Endothelial cell of umbilical vein (primary cell): Measurements from ENCODE around the gene SPACDR. TPM values are rescaled to one million over a fixed set of nuclear protein-coding genes. Genes with fewer than 3 reads are reported as not detected.

Experiments used
- BruUV-seq: library from RNA; stranded (reverse); fragments of 400-500 nt; replicated peaks from 2 replicates; lab custom pipeline; 2021; lab: Mats Ljungman, UMichigan
- CTCF ChIA-PET: fragments of 300-600, 350-600 bp; sonication (Branson Sonifier 250); formaldehyde crosslinking; loops from one replicate; lab custom pipeline; 2021; ENCODE audit warnings: antibody characterized with exemption, inconsistent platforms; lab: Charles Lee
- POLR2A ChIA-PET: fragments of 300-600, 350-600 bp; sonication (Branson Sonifier 250); formaldehyde crosslinking; loops from one replicate; lab custom pipeline; 2021; ENCODE audit warnings: antibody characterized with exemption, inconsistent platforms; lab: Charles Lee
- DNase-seq: peaks from one replicate; pipeline ENCODE4 v3.0.0-alpha.2; 2011; ENCODE audit warnings: low read depth, low spot score
- FAIRE-seq: peaks from 2 replicates; lab custom pipeline; 2011; peaks lifted over from hg19 to GRCh38; lab: Jason Lieb, UNC
- H2AFZ ChIP-seq: 2 replicates; pipeline ENCODE4 v1.6.0; 2012; ENCODE audit warnings: low read depth, low read length, control low read depth, inconsistent platforms
- H3K27ac ChIP-seq: 2 replicates; pipeline ENCODE4 v1.5.1; 2011; ENCODE audit warnings: low read depth, mild to moderate bottlenecking, control low read depth, low read length, moderate library complexity; ENCODE audit not compliant: insufficient read depth
- H3K27me3 ChIP-seq, 2 experiments: 2 replicates each; pipeline versions ENCODE4 v1.6.0 to v1.6.1; 2011; ENCODE audit warnings: low read length in 2 of 2, mixed read lengths in 1 of 2; ENCODE audit not compliant: control insufficient read depth in 2 of 2, insufficient read depth in 2 of 2
- H3K36me3 ChIP-seq, 2 experiments: 2 replicates in 1 of 2; 3 replicates in 1 of 2; pipeline ENCODE4 v1.5.1; 2011; ENCODE audit warnings: low read length in 2 of 2, mild to moderate bottlenecking in 1 of 2, moderate library complexity in 1 of 2; ENCODE audit not compliant: control insufficient read depth in 2 of 2, insufficient read depth in 2 of 2; ENCODE audit errors: extremely low read depth in 1 of 2
- H3K4me1 ChIP-seq: 3 replicates; pipeline ENCODE4 v1.5.1; 2011; ENCODE audit warnings: mild to moderate bottlenecking, low read length; ENCODE audit not compliant: control insufficient read depth, insufficient read depth; ENCODE audit errors: extremely low read depth
- H3K4me2 ChIP-seq: 2 replicates; pipeline ENCODE4 v1.6.1; 2011; ENCODE audit warnings: low read length, control low read depth, mixed read lengths; ENCODE audit not compliant: insufficient read depth
- H3K4me3 ChIP-seq, 3 experiments: fragments of 200-600 bp in 1 of 3; sonication (generic), shearing (Covaris generic) in 1 of 3; replicated peaks in 1 of 3; 2 replicates each; pipeline ENCODE4 v1.5.1; 2011 to 2016; ENCODE audit warnings: control low read depth in 3 of 3, low read length in 3 of 3, mild to moderate bottlenecking in 2 of 3, inconsistent platforms in 1 of 3, low read depth in 1 of 3, moderate library complexity in 1 of 3; ENCODE audit not compliant: insufficient read depth in 1 of 3
- H3K79me2 ChIP-seq: 2 replicates; pipeline ENCODE4 v1.6.0; 2012; ENCODE audit warnings: low read length, inconsistent platforms; ENCODE audit not compliant: control insufficient read depth, insufficient read depth
- H3K9ac ChIP-seq: replicated peaks from 2 replicates; pipeline ENCODE3; 2011; ENCODE audit warnings: low read length, control low read depth; ENCODE audit not compliant: insufficient read depth; ENCODE audit errors: extremely low read depth
- H3K9me1 ChIP-seq: replicated peaks from 3 replicates; pipeline ENCODE4 v1.6.0; 2011; ENCODE audit warnings: mild to moderate bottlenecking, low read length; ENCODE audit not compliant: control insufficient read depth, insufficient read depth; ENCODE audit errors: extremely low read depth
- H3K9me3 ChIP-seq: replicated peaks from 2 replicates; pipeline ENCODE4 v1.5.1; 2012; ENCODE audit warnings: low read length, inconsistent platforms; ENCODE audit not compliant: control insufficient read depth, insufficient read depth
- H4K20me1 ChIP-seq: replicated peaks from 2 replicates; pipeline ENCODE3; 2011; ENCODE audit warnings: mild to moderate bottlenecking, low read length; ENCODE audit not compliant: control insufficient read depth, insufficient read depth; ENCODE audit errors: extremely low read depth
- GATA2 ChIP-seq: IDR thresholded peaks from 2 replicates; pipeline ENCODE4 v1.7.0; 2011; ENCODE audit warnings: low read depth, mild to moderate bottlenecking, moderate library complexity, mixed read lengths, low read length; ENCODE audit not compliant: insufficient read length, insufficient read depth
- MYC ChIP-seq: IDR thresholded peaks from one replicate; pipeline ENCODE4 v1.6.1; 2011; ENCODE audit warnings: mild to moderate bottlenecking, low read depth, low read length
- POLR2A ChIP-seq: IDR thresholded peaks from 2 replicates; pipeline ENCODE4 v1.6.1; 2012; ENCODE audit warnings: low read depth, mild to moderate bottlenecking, control low read depth, low read length
- POLR2AphosphoS5 ChIP-seq: IDR thresholded peaks from 2 replicates; pipeline ENCODE4 v1.6.1; 2012; ENCODE audit warnings: low read depth, mild to moderate bottlenecking, control low read depth, low read length, moderate library complexity; ENCODE audit not compliant: insufficient read depth
- dilution Hi-C: fragments of 300-500 bp; cut with MboI; formaldehyde crosslinking; loops from one replicate; pipeline ENCODE4 v1.15.0; 2019; ENCODE audit warnings: low sequenced_read_pairs; ENCODE audit not compliant: extremely low pct_ligation_motif_present
- intact Hi-C: fragments of 100-400 bp; cut with micrococcal nuclease; formaldehyde crosslinking; loops from one replicate; pipeline ENCODE4 v1.10.0; 2022
- polyA plus RNA-seq, 4 experiments: library from polyadenylated mRNA; depleted of rRNA in 3 of 4; stranded (reverse) in 3 of 4; unstranded in 1 of 4; fragments of >200 nt; gene quantifications; 2 replicates each; pipeline versions ENCODE4 v1.2.1 to v1.2.3, GENCODE V29; 2011 to 2012; ENCODE audit warnings: missing spikeins in 1 of 4
- total RNA-seq: library from RNA; stranded (reverse); gene quantifications from 2 replicates; pipeline ENCODE4 v1.2.3, GENCODE V29; 2021

Gene SPACDR
- total and polyA plus RNA-seq, 2 donors (not counting 3 experiments of a cell fraction or from before 2014, with no cell fraction given) = 1.6 to 4.1 TPM

- Histone ChIP-seq H3K79me2 (peaks cover 45% of the 10 kb centered on the region), H3K4me3 (peak within 1 kb of the TSS; percentile 91 to 99 (median 91)), H4K20me1 (no peaks in the 10 kb centered on the region), H3K36me3 (peaks cover 2 to 5% of the 10 kb centered on the region in 2 experiments), H3K9me1 (no peaks in the 10 kb centered on the region), H3K9me3 (no peaks in the 10 kb centered on the region), H2AFZ (peak within 1 kb of the TSS; percentile 85), H3K4me2 (peak within 1 kb of the TSS; percentile 78), H3K27me3 (no peaks in the 10 kb centered on the region), H3K9ac (peak within 1 kb of the TSS; percentile 82), H3K4me1 (peaks cover 27% of the 10 kb centered on the region), H3K27ac (peak within 1 kb of the TSS; percentile 35)
- BruUV-seq = no TSS peak
- peak; percentile 83 for TF ChIP-seq POLR2AphosphoS5
- TF ChIP-seq MYC = no peak
- TF ChIP-seq POLR2A = peak; percentile 94
- intact Hi-C loops = loop anchor here (1.0 to 2.0 kb wide), 5 partner anchors 50 to 107 kb away; partner anchors contain the start of genes AGFG2, FBXO24, LRCH4 and MEPCE
- DNase-seq = peak; percentile 90
- ChIA-PET CTCF (interaction anchor here (0.6 to 7.8 kb wide), 8 partner anchors 10 to 123 kb away, joined by 3 to 70 read pairs (median 7); partner anchors contain the start of gene PCOLCE), POLR2A (interaction anchor here (0.8 to 1.2 kb wide), 3 partner anchors 14 to 80 kb away, joined by 3 to 4 read pairs (median 3); partner anchors contain the start of gene ZCWPW1)
- peak; percentile 90 for FAIRE-seq
- dilution Hi-C loops = no loop called here
Observed at GRCh38 chr7:100478958-100479660, 15.0 kb upstream of the SPACDR start, which contains the start of gene TSC22D4. TSS of gene TSC22D4 (minus strand) at chr7:100479214. CDS start at chr7:100478038, 1,176 bp downstream.

- no TSS peak for BruUV-seq
- H2AFZ ChIP-seq = no peak overlapping the region
- TF ChIP-seq GATA2 = no peak
- H3K4me3 ChIP-seq = peak overlapping the region; percentile 91 to 99 (median 91)
- H3K4me2 ChIP-seq = peak overlapping the region; percentile 78
- H3K27me3 ChIP-seq = no peaks in the 10 kb centered on the region
- peaks cover 2 to 9% of the 10 kb centered on the region in 2 experiments for H3K36me3 ChIP-seq
- no peaks in the 10 kb centered on the region for H3K9me1 ChIP-seq
- dilution Hi-C loops = no loop called here
- no peaks in the 10 kb centered on the region for H4K20me1 ChIP-seq
- intact Hi-C loops = loop anchor here (2.0 kb wide), 3 partner anchors 49 to 81 kb away; partner anchors contain the start of genes AGFG2, MEPCE and ZCWPW1
- peaks cover 47% of the 10 kb centered on the region for H3K79me2 ChIP-seq
- POLR2A ChIA-PET = no interaction called here
- H3K27ac ChIP-seq = no peak overlapping the region
- no peak for FAIRE-seq
- CTCF ChIA-PET = interaction anchor here (0.7 to 7.8 kb wide), 10 partner anchors 8 to 135 kb away, joined by 3 to 70 read pairs (median 5); partner anchors contain the start of genes FBXO24, LRCH4, MOSPD3 and SPACDR
- DNase-seq = no peak
- H3K9me3 ChIP-seq = no peaks in the 10 kb centered on the region
- peaks cover 29% of the 10 kb centered on the region for H3K4me1 ChIP-seq
- H3K9ac ChIP-seq = peak overlapping the region; percentile 82
Observed at GRCh38 chr7:100477871-100478267, 13.8 kb upstream of the SPACDR start.
